Activated CD8-positive, alpha-beta T cell treated with anti-CD3 and anti-CD28 coated beads for 36 hours (primary cell): ENCODE data around the gene NXPE2. TPM values are rescaled to one million over a fixed set of nuclear protein-coding genes. Genes with fewer than 3 reads are reported as not detected.
A peak's percentile ranks its signal among the peaks of the same experiment; 100 is the strongest.
"Not testable (repeated sequence)": the region's sequence is repeated elsewhere in the genome, so short reads cannot be mapped to it uniquely, and the experiment has no call there.

Experiments
- ATAC-seq: fragments of 200-7000 bp; cut with Tn5 transposase; one replicate; pipeline ENCODE4 v1.10.0; 2021; ENCODE audit warnings: mild to moderate bottlenecking, moderate library complexity
- CTCF ChIA-PET: fragments of 350-600 bp; sonication (Branson Sonifier 250); formaldehyde crosslinking; loops from one replicate; lab custom pipeline; 2021; ENCODE audit warnings: antibody characterized with exemption; lab: Charles Lee
- POLR2A ChIA-PET: fragments of 350-600 bp; sonication (Branson Sonifier 250); formaldehyde crosslinking; loops from one replicate; lab custom pipeline; 2021; ENCODE audit warnings: antibody characterized with exemption; lab: Charles Lee
- DNase-seq: peaks from one replicate; pipeline ENCODE4 v3.0.0-alpha.2; 2020
- H3K27ac Mint-ChIP-seq: one replicate; pipeline ENCODE4 v1.8.0; 2021; ENCODE audit warnings: mild to moderate bottlenecking, mixed read lengths
- H3K27me3 Mint-ChIP-seq: one replicate; pipeline ENCODE4 v1.8.0; 2021; ENCODE audit warnings: mixed read lengths
- H3K36me3 Mint-ChIP-seq: one replicate; pipeline ENCODE4 v1.8.0; 2021; ENCODE audit warnings: low read depth, mixed read lengths
- H3K4me1 Mint-ChIP-seq: one replicate; pipeline ENCODE4 v1.8.0; 2021; ENCODE audit warnings: low read depth, mixed read lengths
- H3K4me3 Mint-ChIP-seq: one replicate; pipeline ENCODE4 v1.8.0; 2021; ENCODE audit warnings: mild to moderate bottlenecking, moderate library complexity, mixed read lengths
- H3K9me3 Mint-ChIP-seq: one replicate; pipeline ENCODE4 v1.8.0; 2021; ENCODE audit warnings: mixed read lengths
- CTCF ChIP-seq: fragments of 200-600 bp; IDR thresholded peaks from one replicate; pipeline ENCODE4 v1.8.0; 2022; ENCODE audit warnings: antibody characterized with exemption, mild to moderate bottlenecking
- intact Hi-C: fragments of 100-400 bp; cut with micrococcal nuclease; formaldehyde crosslinking; loops from one replicate; pipeline ENCODE4 v1.10.0; 2022
- total RNA-seq, 2 experiments: library from RNA; stranded (reverse); gene quantifications; one replicate each; pipeline ENCODE4 v1.2.3, GENCODE V29; 2021

NXPE2 gene
- not detected for total RNA-seq

GRCh38 chr11:114678125-114679036 lies at the start of gene NXPE2:
Gene NXPE2, plus strand, starts transcription at chr11:114678527. Its CDS starts 49 bp downstream, at chr11:114678576.
- Mint-ChIP-seq H3K4me1 (no peaks in the 10 kb centered on the region), H3K27ac (no peak within 1 kb of the TSS), H3K9me3 (peaks cover 2% of the 10 kb centered on the region), H3K27me3 (no peaks in the 10 kb centered on the region), H3K4me3 (no peak within 1 kb of the TSS), H3K36me3 (no peaks in the 10 kb centered on the region)
- intact Hi-C loops: no loop called here
- ChIA-PET POLR2A (no interaction called here), CTCF (no interaction called here)
- no peak for DNase-seq
- ATAC-seq: no peak
- no peak for TF ChIP-seq CTCF

GRCh38 chr11:114631445-114631965 lies 46.8 kb upstream of the NXPE2 start:
- H3K27me3 Mint-ChIP-seq, POLR2A ChIA-PET: not testable (repeated sequence)
- ATAC-seq: peak; percentile 27

GRCh38 chr11:114639440-114639839 lies 38.9 kb upstream of the NXPE2 start:
- ATAC-seq, H3K9me3 Mint-ChIP-seq, DNase-seq, CTCF ChIA-PET, H3K27ac Mint-ChIP-seq, H3K27me3 Mint-ChIP-seq, intact Hi-C loops, H3K4me1 Mint-ChIP-seq, POLR2A ChIA-PET, H3K36me3 Mint-ChIP-seq, H3K4me3 Mint-ChIP-seq: not testable (repeated sequence)

More at GRCh38 chr11:114631445-114631965, 46.8 kb upstream of the NXPE2 start:
- H3K36me3 Mint-ChIP-seq, H3K4me1 Mint-ChIP-seq, H3K9me3 Mint-ChIP-seq, CTCF ChIA-PET, H3K27ac Mint-ChIP-seq, H3K4me3 Mint-ChIP-seq, intact Hi-C loops: not testable (repeated sequence)
- peak; percentile 27 for DNase-seq

- ChIA-PET CTCF (interaction anchor here (0.9 kb wide), 1 partner anchor 37 kb away, joined by 3 read pairs; no protein-coding TSS in a partner anchor), POLR2A (no interaction called here)
- no peaks in the 10 kb centered on the region for H3K9me3 Mint-ChIP-seq
- H3K27me3 Mint-ChIP-seq: peaks cover 1% of the 10 kb centered on the region
- ATAC-seq (no peak), DNase-seq (no peak)
- H3K36me3 Mint-ChIP-seq: no peaks in the 10 kb centered on the region
- no peak for TF ChIP-seq CTCF
- H3K27ac Mint-ChIP-seq: no peak overlapping the region
- intact Hi-C loops: no loop called here
- no peaks in the 10 kb centered on the region for H3K4me1 Mint-ChIP-seq
- no peak overlapping the region for H3K4me3 Mint-ChIP-seq
Measured at GRCh38 chr11:114650661-114651060, 27.7 kb upstream of the NXPE2 start.

- no peak for ATAC-seq
- no peak for TF ChIP-seq CTCF
- POLR2A ChIA-PET: no interaction called here
Measured at GRCh38 chr11:114651145-114651718, 27.1 kb upstream of the NXPE2 start.

More at GRCh38 chr11:114651145-114651718, 27.1 kb upstream of the NXPE2 start:
- no peaks in the 10 kb centered on the region for H3K36me3 Mint-ChIP-seq
- H3K27me3 Mint-ChIP-seq: peaks cover 1% of the 10 kb centered on the region
- DNase-seq: no peak
- no peaks in the 10 kb centered on the region for H3K9me3 Mint-ChIP-seq
- intact Hi-C loops: no loop called here
- no peaks in the 10 kb centered on the region for H3K4me1 Mint-ChIP-seq
- CTCF ChIA-PET: interaction anchor here (0.9 kb wide), 1 partner anchor 36 kb away, joined by 3 read pairs; no protein-coding TSS in a partner anchor
- H3K27ac Mint-ChIP-seq: no peak overlapping the region
- no peak overlapping the region for H3K4me3 Mint-ChIP-seq
